ENCODE measurements around the gene DOCK1.

The DOCK1 gene

DNA sequence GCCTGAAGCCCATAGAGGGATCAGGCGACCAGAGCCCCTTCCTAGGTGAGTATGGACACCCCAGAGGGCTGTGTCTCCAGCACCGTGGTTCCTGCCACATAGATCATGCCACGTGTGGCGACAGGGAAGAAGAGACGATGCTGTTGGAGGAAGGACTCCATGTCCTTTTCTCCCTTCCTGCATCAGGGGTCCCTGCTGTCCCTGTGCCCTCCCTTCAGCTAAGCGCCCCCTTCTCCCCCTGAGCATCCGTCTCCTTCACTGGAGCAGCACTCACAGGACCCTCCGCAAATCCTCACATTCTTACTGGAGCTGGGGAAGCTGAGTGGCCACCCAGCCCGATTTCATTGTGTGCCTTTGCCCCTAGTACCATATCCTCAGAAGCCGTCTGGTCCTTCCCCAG lies 558.3 kb downstream of the DOCK1 start:
- no peak for DNase-seq (ENCODE audit: low read depth)
- no peak overlapping the region for H3K4me3 ChIP-seq (ENCODE audit: low read depth, low read length)
- TF ChIP-seq, protein P1, sequence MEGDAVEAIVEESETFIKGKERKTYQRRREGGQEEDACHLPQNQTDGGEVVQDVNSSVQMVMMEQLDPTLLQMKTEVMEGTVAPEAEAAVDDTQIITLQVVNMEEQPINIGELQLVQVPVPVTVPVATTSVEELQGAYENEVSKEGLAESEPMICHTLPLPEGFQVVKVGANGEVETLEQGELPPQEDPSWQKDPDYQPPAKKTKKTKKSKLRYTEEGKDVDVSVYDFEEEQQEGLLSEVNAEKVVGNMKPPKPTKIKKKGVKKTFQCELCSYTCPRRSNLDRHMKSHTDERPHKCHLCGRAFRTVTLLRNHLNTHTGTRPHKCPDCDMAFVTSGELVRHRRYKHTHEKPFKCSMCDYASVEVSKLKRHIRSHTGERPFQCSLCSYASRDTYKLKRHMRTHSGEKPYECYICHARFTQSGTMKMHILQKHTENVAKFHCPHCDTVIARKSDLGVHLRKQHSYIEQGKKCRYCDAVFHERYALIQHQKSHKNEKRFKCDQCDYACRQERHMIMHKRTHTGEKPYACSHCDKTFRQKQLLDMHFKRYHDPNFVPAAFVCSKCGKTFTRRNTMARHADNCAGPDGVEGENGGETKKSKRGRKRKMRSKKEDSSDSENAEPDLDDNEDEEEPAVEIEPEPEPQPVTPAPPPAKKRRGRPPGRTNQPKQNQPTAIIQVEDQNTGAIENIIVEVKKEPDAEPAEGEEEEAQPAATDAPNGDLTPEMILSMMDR (IDR thresholded peaks at IDR 0.05; ENCODE audit: low read depth, low read length), result no peak
- TF ChIP-seq, protein P2, sequence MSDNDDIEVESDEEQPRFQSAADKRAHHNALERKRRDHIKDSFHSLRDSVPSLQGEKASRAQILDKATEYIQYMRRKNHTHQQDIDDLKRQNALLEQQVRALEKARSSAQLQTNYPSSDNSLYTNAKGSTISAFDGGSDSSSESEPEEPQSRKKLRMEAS (IDR thresholded peaks at IDR 0.05; ENCODE audit: low read depth, low read length), result no peak
- TF ChIP-seq POLR2A (IDR thresholded peaks at IDR 0.05; ENCODE audit: extremely low read depth, insufficient read length), result no peak
- no peak for TF ChIP-seq MYC (IDR thresholded peaks at IDR 0.05; ENCODE audit: low read depth, low read length)

DNA sequence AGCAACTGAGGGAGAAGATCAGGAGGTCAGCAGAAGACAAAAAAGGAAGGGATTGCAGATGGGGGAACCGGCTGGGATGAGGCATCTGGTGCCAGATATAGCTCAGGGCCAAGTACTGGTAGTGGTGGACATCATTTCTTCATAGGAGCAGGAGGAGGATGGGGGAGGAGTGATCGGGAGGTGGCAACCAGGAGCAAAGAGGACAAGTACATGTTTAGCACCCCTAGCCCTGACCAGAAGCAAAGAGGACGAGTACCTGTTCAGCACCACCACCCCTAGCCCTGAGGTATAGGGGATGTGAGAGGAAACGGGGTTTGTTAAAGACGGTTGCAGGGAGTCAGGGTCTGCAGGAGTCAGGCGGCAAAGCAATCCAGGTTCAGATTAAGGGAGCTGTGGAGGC lies 559.3 kb downstream of the DOCK1 start:
- no peak overlapping the region for H3K4me3 ChIP-seq (ENCODE audit: low read depth, low read length)
- no peak for DNase-seq (ENCODE audit: low read depth)
- TF ChIP-seq, protein P2 (IDR thresholded peaks at IDR 0.05; ENCODE audit: low read depth, low read length), result no peak
- TF ChIP-seq MYC (IDR thresholded peaks at IDR 0.05; ENCODE audit: low read depth, low read length) (no peak), POLR2A (IDR thresholded peaks at IDR 0.05; ENCODE audit: extremely low read depth, insufficient read length) (no peak)
- TF ChIP-seq, protein P1 (IDR thresholded peaks at IDR 0.05; ENCODE audit: low read depth, low read length), result no peak

DNA sequence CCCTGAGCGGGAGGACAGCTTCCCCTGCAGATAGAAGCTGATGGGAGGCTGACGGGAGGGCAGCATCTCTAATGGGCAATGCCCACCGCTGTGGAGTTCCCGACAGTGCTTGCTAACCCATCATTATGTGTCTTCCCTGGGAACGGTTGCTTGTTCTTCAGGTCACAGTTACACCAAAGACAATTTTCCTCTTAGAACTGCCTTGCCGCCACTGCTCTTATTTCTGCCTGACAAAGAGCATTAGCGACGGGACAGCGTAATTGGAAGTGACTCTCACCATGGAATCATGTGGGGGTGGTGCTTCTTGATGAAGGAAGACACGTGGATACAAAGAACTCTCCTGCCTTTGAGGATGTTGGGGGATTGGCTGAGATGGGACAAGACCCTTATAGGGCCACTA lies 562.6 kb downstream of the DOCK1 start:
- TF ChIP-seq MYC (IDR thresholded peaks at IDR 0.05; ENCODE audit: low read depth, low read length) (no peak), POLR2A (IDR thresholded peaks at IDR 0.05; ENCODE audit: extremely low read depth, insufficient read length) (no peak)
- TF ChIP-seq, protein P1 (IDR thresholded peaks at IDR 0.05; ENCODE audit: low read depth, low read length), result no peak
- TF ChIP-seq, protein P2 (IDR thresholded peaks at IDR 0.05; ENCODE audit: low read depth, low read length), result no peak
- no peak overlapping the region for H3K4me3 ChIP-seq (ENCODE audit: low read depth, low read length)
- no peak for DNase-seq (ENCODE audit: low read depth)

DNA sequence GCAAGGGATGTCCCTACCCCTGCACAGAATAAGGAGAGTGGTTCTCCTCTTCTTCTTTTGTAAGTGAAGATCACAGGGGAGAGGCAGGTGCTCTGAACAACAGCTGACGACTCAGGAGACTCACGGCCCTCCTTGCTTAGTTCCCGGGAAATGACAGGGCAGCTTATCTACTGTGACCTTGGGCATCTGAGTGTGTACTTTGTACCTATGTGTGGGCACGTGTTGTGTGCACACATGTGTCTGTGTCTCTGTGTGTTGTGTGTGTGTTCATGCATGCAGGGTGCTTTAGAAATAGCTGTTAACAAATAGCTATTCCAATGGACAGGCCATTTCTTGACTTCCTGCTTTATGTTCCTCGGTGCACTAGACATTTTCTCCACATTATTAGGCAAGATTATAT lies 563.4 kb downstream of the DOCK1 start:
- DNase-seq (ENCODE audit: low read depth), result no peak
- H3K4me3 ChIP-seq (ENCODE audit: low read depth, low read length), result no peak overlapping the region
- TF ChIP-seq, protein P2 (IDR thresholded peaks at IDR 0.05; ENCODE audit: low read depth, low read length), result no peak
- TF ChIP-seq, protein P1 (IDR thresholded peaks at IDR 0.05; ENCODE audit: low read depth, low read length), result no peak
- no peak for TF ChIP-seq POLR2A (IDR thresholded peaks at IDR 0.05; ENCODE audit: extremely low read depth, insufficient read length)
- no peak for TF ChIP-seq MYC (IDR thresholded peaks at IDR 0.05; ENCODE audit: low read depth, low read length)

DNA sequence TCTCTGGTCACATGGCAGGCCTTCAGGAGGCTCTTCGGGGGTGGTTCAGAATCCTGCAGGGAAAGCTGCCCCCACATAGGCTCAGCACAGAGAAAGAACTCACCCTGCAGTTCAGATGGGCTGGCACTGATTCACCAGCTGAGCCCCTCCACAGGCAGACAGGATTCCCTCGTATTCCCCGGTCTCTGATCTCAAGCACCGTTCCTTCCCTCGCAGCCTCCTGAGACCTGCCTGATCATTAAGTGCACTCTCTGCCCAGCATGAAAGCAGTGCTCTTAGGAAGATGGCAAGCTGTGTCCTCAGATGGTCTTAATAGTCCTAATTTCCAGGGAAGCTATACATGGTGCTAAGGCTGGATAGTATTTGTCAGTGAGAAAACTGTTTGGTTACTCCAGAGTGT lies 565.7 kb downstream of the DOCK1 start:
- no peak overlapping the region for H3K4me3 ChIP-seq (ENCODE audit: low read depth, low read length)
- TF ChIP-seq, protein P2 (IDR thresholded peaks at IDR 0.05; ENCODE audit: low read depth, low read length), result no peak
- TF ChIP-seq POLR2A (IDR thresholded peaks at IDR 0.05; ENCODE audit: extremely low read depth, insufficient read length) (no peak), MYC (IDR thresholded peaks at IDR 0.05; ENCODE audit: low read depth, low read length) (no peak)
- TF ChIP-seq, protein P1 (IDR thresholded peaks at IDR 0.05; ENCODE audit: low read depth, low read length), result no peak
- no peak for DNase-seq (ENCODE audit: low read depth)

DNA sequence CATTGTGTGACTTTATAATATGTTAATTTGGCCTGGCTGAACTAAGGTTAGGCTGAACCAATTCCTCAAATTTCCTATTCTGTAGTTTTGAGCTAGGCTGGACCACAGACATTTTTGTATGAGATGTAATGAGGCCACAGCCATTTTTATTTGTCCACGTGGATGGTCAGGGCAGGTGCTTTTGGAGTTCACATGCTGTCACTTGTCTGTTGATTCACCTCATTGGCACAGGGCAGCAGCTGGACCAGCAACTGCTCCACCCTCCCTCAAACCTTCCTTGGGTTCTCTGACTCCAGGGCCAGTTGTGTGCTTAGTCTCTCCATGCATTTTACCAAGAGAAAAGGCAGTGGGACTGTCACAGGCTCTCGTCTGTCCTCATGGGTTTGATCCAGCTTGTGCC lies 567.7 kb downstream of the DOCK1 start:
- no peak overlapping the region for H3K4me3 ChIP-seq (ENCODE audit: low read depth, low read length)
- no peak for TF ChIP-seq MYC (IDR thresholded peaks at IDR 0.05; ENCODE audit: low read depth, low read length)
- TF ChIP-seq, protein P2 (IDR thresholded peaks at IDR 0.05; ENCODE audit: low read depth, low read length), result no peak
- TF ChIP-seq POLR2A (IDR thresholded peaks at IDR 0.05; ENCODE audit: extremely low read depth, insufficient read length), result no peak
- TF ChIP-seq, protein P1 (IDR thresholded peaks at IDR 0.05; ENCODE audit: low read depth, low read length), result no peak
- no peak for DNase-seq (ENCODE audit: low read depth)

Data from NB4 (cell line).